Measurements from ENCODE around the gene TGFBR2.

- no peak for TF ChIP-seq CTCF (IDR thresholded peaks at IDR 0.05)
- no peak for TF ChIP-seq GABPA (IDR thresholded peaks at IDR 0.05; ENCODE audit: low read depth)
- TF ChIP-seq EZH2phosphoT487 (IDR thresholded peaks at IDR 0.05; ENCODE audit: borderline replicate concordance, low read depth), result no peak
Observed at GRCh38 chr3:30645077-30645476, 38.7 kb downstream of the TGFBR2 start.
